A673 (cell line): Measurements from ENCODE around the gene ERICH6B. TPM values are rescaled to one million over a fixed set of nuclear protein-coding genes. Genes with fewer than 3 reads are reported as not detected.
A peak's percentile ranks its signal among the peaks of the same experiment; 100 is the strongest.

Source experiments
- BruUV-seq: library from RNA; stranded (reverse); fragments of 400-500 nt; replicated peaks from 2 replicates; lab custom pipeline; 2021; lab: Mats Ljungman, UMichigan
- CTCF ChIA-PET: fragments of 300-600 bp; sonication (Branson Sonifier 250); formaldehyde crosslinking; loops from one replicate; lab custom pipeline; 2022; ENCODE audit warnings: antibody characterized with exemption; lab: Charles Lee
- POLR2A ChIA-PET: fragments of 300-600 bp; sonication (Branson Sonifier 250); formaldehyde crosslinking; loops from one replicate; lab custom pipeline; 2022; ENCODE audit warnings: antibody characterized with exemption; ENCODE audit not compliant: low non-redundant PET; lab: Charles Lee
- DNase-seq: peaks from one replicate; pipeline ENCODE4 v3.0.0-alpha.2; 2015; ENCODE audit warnings: low spot score
- H3K27ac ChIP-seq: fragments of 200-600 bp; sonication (generic); 2 replicates; pipeline ENCODE4 v1.5.1; 2016; ENCODE audit warnings: mixed run types, low read depth, mild to moderate bottlenecking, mixed read lengths, antibody characterized with exemption, low read length; ENCODE audit not compliant: poor library complexity, severe bottlenecking
- H3K27me3 ChIP-seq: fragments of 200-600 bp; sonication (generic); replicated peaks from 2 replicates; pipeline ENCODE4 v1.6.1; 2017; ENCODE audit warnings: mixed run types, low read depth, mild to moderate bottlenecking, mixed read lengths, antibody characterized with exemption, low read length; ENCODE audit not compliant: insufficient read depth, poor library complexity
- H3K36me3 ChIP-seq: fragments of 200-600 bp; sonication (generic); 2 replicates; pipeline ENCODE4 v1.6.1; 2016; ENCODE audit warnings: mixed run types, mild to moderate bottlenecking, mixed read lengths, antibody characterized with exemption, low read length; ENCODE audit not compliant: insufficient read depth, poor library complexity, severe bottlenecking
- H3K4me1 ChIP-seq: fragments of 200-600 bp; sonication (generic); 2 replicates; pipeline ENCODE4 v1.6.1; 2017; ENCODE audit warnings: mixed run types, mild to moderate bottlenecking, mixed read lengths, antibody characterized with exemption, low read length; ENCODE audit not compliant: insufficient read depth, poor library complexity, severe bottlenecking
- H3K4me3 ChIP-seq: fragments of 200-600 bp; sonication (generic); 2 replicates; pipeline ENCODE4 v1.5.1; 2016; ENCODE audit warnings: low read depth, mixed run types, mild to moderate bottlenecking, mixed read lengths, low read length; ENCODE audit not compliant: poor library complexity, severe bottlenecking
- H3K9me3 ChIP-seq: fragments of 200-600 bp; sonication (generic); 2 replicates; pipeline ENCODE4 v1.6.1; 2016; ENCODE audit warnings: mixed run types, low read depth, mild to moderate bottlenecking, mixed read lengths, antibody characterized with exemption, low read length; ENCODE audit not compliant: poor library complexity, severe bottlenecking
- CTCF ChIP-seq: fragments of 300-800, 200-600 bp; sonication (generic); conservative IDR thresholded peaks from 2 replicates; pipeline ENCODE4 v1.5.1; 2017; ENCODE audit warnings: low read depth, mild to moderate bottlenecking, antibody characterized with exemption, low read length, moderate library complexity, mixed read lengths
- EZH2 ChIP-seq: fragments of 200-600 bp; sonication (generic); IDR thresholded peaks from 2 replicates; pipeline ENCODE4 v1.6.1; 2017; ENCODE audit warnings: borderline replicate concordance, low read depth, mild to moderate bottlenecking, mixed read lengths, antibody characterized with exemption, low read length; ENCODE audit not compliant: poor library complexity, severe bottlenecking
- intact Hi-C: fragments of 100-400 bp; cut with micrococcal nuclease; formaldehyde crosslinking; loops from one replicate; pipeline ENCODE4 v1.10.0; 2022; ENCODE audit not compliant: unreplicated experiment
- total RNA-seq: library from RNA; stranded (reverse); gene quantifications from 2 replicates; pipeline ENCODE4 v1.2.3, GENCODE V29; 2021

The ERICH6B gene
- total RNA-seq, 1 experiment from 2014 or later: not detected

GRCh38 chr13:45621950-45622349 is 6.4 kb upstream of the ERICH6B start:
- no peaks in the 10 kb centered on the region for H3K27me3 ChIP-seq
- no peak overlapping the region for H3K4me3 ChIP-seq
- H3K27ac ChIP-seq: no peak overlapping the region
- no peaks in the 10 kb centered on the region for H3K9me3 ChIP-seq
- BruUV-seq: no TSS peak
- CTCF ChIA-PET: no interaction called here
- no peaks in the 10 kb centered on the region for H3K36me3 ChIP-seq
- intact Hi-C loops: loop anchor here (5.0 to 10.0 kb wide), 4 partner anchors 383 to 703 kb away; no protein-coding TSS in a partner anchor
- H3K4me1 ChIP-seq: peaks cover 10% of the 10 kb centered on the region
- POLR2A ChIA-PET: no interaction called here
- no peak for TF ChIP-seq EZH2
- TF ChIP-seq CTCF: no peak
- DNase-seq: no peak

GRCh38 chr13:45607931-45608330 is 7.6 kb downstream of the ERICH6B start:
- no TSS peak for BruUV-seq
- Histone ChIP-seq H3K4me1 (peaks cover 43% of the 10 kb centered on the region), H3K36me3 (no peaks in the 10 kb centered on the region), H3K4me3 (no peak overlapping the region), H3K9me3 (no peaks in the 10 kb centered on the region), H3K27ac (peak overlapping the region; percentile 66), H3K27me3 (no peaks in the 10 kb centered on the region)
- TF ChIP-seq CTCF: no peak
- no peak for TF ChIP-seq EZH2
- CTCF ChIA-PET: no interaction called here
- intact Hi-C loops: loop anchor here (5.0 kb wide), 1 partner anchor 519 kb away; no protein-coding TSS in a partner anchor
- DNase-seq: peak; percentile 85
- POLR2A ChIA-PET: no interaction called here

GRCh38 chr13:45604892-45605291 is 10.6 kb downstream of the ERICH6B start:
- H3K9me3 ChIP-seq: no peaks in the 10 kb centered on the region
- POLR2A ChIA-PET: no interaction called here
- H3K4me1 ChIP-seq: peaks cover 25% of the 10 kb centered on the region
- CTCF ChIA-PET: no interaction called here
- intact Hi-C loops: loop anchor here (5.0 kb wide), 1 partner anchor 522 kb away; no protein-coding TSS in a partner anchor
- no TSS peak for BruUV-seq
- no peaks in the 10 kb centered on the region for H3K27me3 ChIP-seq
- H3K4me3 ChIP-seq: no peak overlapping the region
- H3K36me3 ChIP-seq: no peaks in the 10 kb centered on the region
- TF ChIP-seq EZH2: no peak
- no peak overlapping the region for H3K27ac ChIP-seq
- no peak for DNase-seq

GRCh38 chr13:45603338-45603737 is 12.2 kb downstream of the ERICH6B start:
- no peaks in the 10 kb centered on the region for H3K9me3 ChIP-seq
- peaks cover 15% of the 10 kb centered on the region for H3K4me1 ChIP-seq
- no TSS peak for BruUV-seq
- ChIA-PET CTCF (no interaction called here), POLR2A (no interaction called here)
- H3K27me3 ChIP-seq: no peaks in the 10 kb centered on the region
- H3K27ac ChIP-seq: no peak overlapping the region
- TF ChIP-seq CTCF (no peak), EZH2 (no peak)
- H3K36me3 ChIP-seq: no peaks in the 10 kb centered on the region
- intact Hi-C loops: no loop called here
- no peak overlapping the region for H3K4me3 ChIP-seq
- DNase-seq: no peak
